ELR (cell line): Measurements from ENCODE around the gene NPHS2.
"Not testable (repeated sequence)": the region's sequence is repeated elsewhere in the genome, so short reads cannot be mapped to it uniquely, and the experiment has no call there.

Source experiments
- DNase-seq: peaks from one replicate; pipeline ENCODE4 v3.0.0-alpha.2; 2015; ENCODE audit warnings: low read depth

Gene NPHS2

DNA sequence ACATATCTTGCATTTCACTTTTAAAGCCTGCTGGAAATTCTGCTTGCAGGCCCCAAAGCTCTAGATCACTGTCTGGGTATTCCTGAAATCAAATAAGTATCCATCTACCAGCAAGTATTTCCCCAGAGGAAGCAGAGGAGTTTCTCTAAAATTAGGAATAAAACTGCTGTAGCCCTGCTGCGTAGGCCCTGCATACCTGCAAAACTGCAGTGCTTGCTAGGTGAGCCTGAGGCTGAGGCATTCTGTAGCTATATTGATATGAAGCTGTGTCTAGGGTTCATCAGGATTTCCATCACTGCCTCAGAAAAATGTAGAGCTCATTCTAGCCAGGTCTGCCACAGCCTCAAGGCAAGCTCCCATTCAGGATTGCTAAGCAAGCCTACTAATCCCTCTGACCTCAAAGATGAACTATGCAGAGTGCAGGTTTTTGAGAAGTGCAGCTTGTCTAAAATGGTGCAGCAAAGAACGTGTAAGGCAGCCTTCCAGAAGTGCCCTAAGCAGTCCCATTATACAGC is 28.7 kb downstream of the NPHS2 start:
- DNase-seq = no peak

GRCh38 chr1:179545321-179545720 is 30.4 kb downstream of the NPHS2 start:
- DNase-seq = no peak

- no peak for DNase-seq
Observed at GRCh38 chr1:179541774-179542173, 34.0 kb downstream of the NPHS2 start.

DNA sequence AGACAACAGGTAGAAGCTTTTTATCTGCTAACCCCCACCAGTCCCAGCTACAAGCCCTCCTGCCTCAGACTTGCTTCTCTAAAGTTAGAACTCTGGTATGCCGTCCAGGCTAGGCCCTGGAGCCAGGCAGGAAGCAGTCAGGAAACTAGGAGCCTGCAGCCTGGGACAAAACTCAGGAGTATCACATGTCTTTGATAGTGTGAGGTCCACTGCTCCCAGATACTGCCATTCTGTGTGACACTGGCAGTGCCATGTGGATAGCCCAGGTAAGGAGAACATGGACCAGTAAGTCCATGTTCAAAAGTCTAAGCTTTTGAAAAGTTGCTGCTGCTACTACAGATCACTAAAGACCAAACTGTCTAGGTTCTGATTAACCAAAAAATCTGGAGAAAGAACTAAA is 45.4 kb downstream of the NPHS2 start:
- no peak for DNase-seq

DNA sequence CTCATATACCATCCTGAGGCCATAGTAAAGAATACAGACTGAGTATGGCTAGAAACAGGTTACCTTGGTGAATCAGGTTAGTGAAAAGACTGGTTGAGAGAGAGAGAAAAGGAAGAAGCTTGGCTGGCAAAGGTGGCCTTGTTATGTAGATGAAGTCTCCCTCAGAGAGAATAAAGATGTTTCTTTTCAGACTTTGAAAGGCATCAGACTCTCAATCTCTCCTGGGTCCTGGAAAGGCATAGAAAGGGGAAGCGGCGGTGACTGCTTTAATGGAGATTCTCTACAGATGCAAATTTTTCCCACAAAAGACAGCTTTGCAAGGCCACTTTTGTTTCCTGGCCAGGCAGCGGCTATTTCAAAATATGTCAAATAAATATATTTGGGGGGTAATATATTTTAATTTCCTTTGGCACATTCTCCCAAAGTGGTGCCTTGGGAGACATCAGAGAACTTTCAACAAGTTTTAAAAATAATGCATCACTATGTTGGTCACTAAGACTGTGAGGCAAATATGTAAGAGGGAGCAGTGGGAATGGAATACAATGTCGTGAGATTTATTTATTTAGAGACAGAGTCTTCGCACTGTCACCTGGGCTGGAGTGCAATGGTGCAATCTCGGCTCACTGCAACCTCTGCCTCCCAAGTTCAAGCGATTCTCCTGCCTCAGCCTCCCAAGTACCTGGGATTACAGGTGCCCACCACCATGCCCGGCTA is 46.1 kb downstream of the NPHS2 start:
- no peak for DNase-seq

GRCh38 chr1:179518544-179518943 is 57.2 kb downstream of the NPHS2 start:
- DNase-seq = not testable (repeated sequence)

DNA sequence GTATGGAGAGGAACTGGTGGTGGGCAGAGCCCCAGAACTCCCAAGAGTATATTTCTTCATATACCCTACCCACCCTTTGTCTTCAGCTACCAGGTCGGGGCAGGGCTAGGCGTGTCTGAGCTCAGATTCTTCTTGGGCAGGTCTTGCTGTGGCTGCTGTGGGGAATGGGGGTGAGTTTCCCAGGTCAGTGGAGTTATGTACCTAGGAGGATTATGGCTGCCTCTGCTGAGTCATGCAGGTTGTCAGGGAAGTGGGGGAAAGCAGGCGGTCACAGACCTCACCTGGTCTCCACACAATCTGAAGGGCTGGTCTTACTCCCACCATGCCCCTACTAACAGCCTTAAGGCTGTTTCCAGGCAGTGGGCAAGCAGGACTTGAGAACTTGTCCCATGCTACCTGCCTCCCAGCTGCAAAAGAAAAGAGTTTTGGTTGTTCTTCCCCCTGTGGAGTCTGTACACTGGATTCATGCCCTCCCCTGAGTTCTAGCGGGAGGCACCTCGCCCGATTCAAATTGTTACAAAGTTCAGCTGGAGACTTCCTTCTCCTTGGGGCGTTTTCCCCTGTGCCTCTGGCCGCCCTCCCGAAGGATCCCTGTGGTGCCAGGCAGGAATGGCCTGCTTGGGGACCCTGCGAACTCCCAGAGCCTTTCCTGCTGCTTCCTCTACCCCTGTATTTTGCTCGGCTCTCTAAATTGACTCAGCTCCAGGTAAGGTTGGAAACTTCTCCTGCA is 58.6 kb downstream of the NPHS2 start:
- no peak for DNase-seq

- DNase-seq = no peak
Observed at GRCh38 chr1:179510038-179510437, 65.7 kb downstream of the NPHS2 start.

- DNase-seq = no peak
Observed at GRCh38 chr1:179509384-179509783, 66.4 kb downstream of the NPHS2 start.

GRCh38 chr1:179506199-179506598 is 69.5 kb downstream of the NPHS2 start:
- no peak for DNase-seq
